ENCODE data around the gene PPP1R37. TPM values are rescaled to one million over a fixed set of nuclear protein-coding genes. Genes with fewer than 3 reads are reported as not detected.

PPP1R37 gene
- total and polyA plus RNA-seq, 2 of the 13 experiments (the other 11 are each of a cell fraction or from before 2014, with no cell fraction given): 9.0 to 14.3 TPM

GRCh38 chr19:45045671-45046353, 47.2 kb upstream of the PPP1R37 start (continued):
- no peak for TF ChIP-seq SNAPC4 (CRISPR knock-in tag; IDR thresholded peaks at IDR 0.05)
- no peak for TF ChIP-seq ATF1 (CRISPR knock-in tag; IDR thresholded peaks at IDR 0.05)
- TF ChIP-seq ZGPAT (CRISPR knock-in tag; IDR thresholded peaks at IDR 0.05): peak; percentile 91
- TF ChIP-seq NBN (conservative IDR thresholded peaks at IDR 0.05): no peak
- TF ChIP-seq ZNF468 (CRISPR knock-in tag; IDR thresholded peaks at IDR 0.05): 0 out of 2 replicates have a peak, but pooled peaks have one; percentile 25
- TF ChIP-seq ZNF383 (CRISPR knock-in tag; IDR thresholded peaks at IDR 0.05; ENCODE audit: borderline replicate concordance): no peak
- no peak for TF ChIP-seq ATF3 (CRISPR knock-in tag; IDR thresholded peaks at IDR 0.05)
- no peak for TF ChIP-seq MBD4 (IDR thresholded peaks at IDR 0.05; ENCODE audit: borderline replicate concordance, low read length)
- no peak for TF ChIP-seq ETS1 (CRISPR knock-in tag; IDR thresholded peaks at IDR 0.05)
- no peak for TF ChIP-seq ZNF615 (CRISPR knock-in tag; IDR thresholded peaks at IDR 0.05; ENCODE audit: borderline replicate concordance)
- TF ChIP-seq PHF20 (CRISPR knock-in tag; IDR thresholded peaks at IDR 0.05): peak; percentile 54
- TF ChIP-seq ZNF296 (CRISPR knock-in tag; conservative IDR thresholded peaks at IDR 0.05): peak; percentile 50; the same call in 1 of the 2 replicates
- no peak for TF ChIP-seq BRCA1 (CRISPR knock-in tag; IDR thresholded peaks at IDR 0.05)
- peak; percentile 87; the same call in 1 of the 2 replicates for TF ChIP-seq ZNF788 (CRISPR knock-in tag; IDR thresholded peaks at IDR 0.05; ENCODE audit: borderline replicate concordance)
- no peak for TF ChIP-seq MTA3 (CRISPR knock-in tag; IDR thresholded peaks at IDR 0.05)
- peak; percentile 88; the same call in 1 of the 2 replicates for TF ChIP-seq ZNF510 (CRISPR knock-in tag; IDR thresholded peaks at IDR 0.05; ENCODE audit: low read depth)
- no peak for TF ChIP-seq MXD1 (CRISPR knock-in tag; IDR thresholded peaks at IDR 0.05)
- no peak for TF ChIP-seq PTBP1 (IDR thresholded peaks at IDR 0.05; ENCODE audit: low read depth, low read length, poor library complexity, severe bottlenecking)
- TF ChIP-seq ZNF274 (CRISPR knock-in tag; IDR thresholded peaks at IDR 0.05): 0 out of 2 replicates have a peak, but pooled peaks have one; percentile 58

Data from HepG2 (cell line).